Thyroid gland (tissue), 4 donors: ENCODE measurements around the gene SLC10A4.

Experiments
- CTCF ChIP-seq, 6 experiments: fragments of 200-600 bp in 3 of 6; fragments of 450-650 bp in 3 of 6; sonication (generic) in 3 of 6; IDR thresholded peaks; one replicate each; pipeline ENCODE4 v1.5.1; 2016 to 2019; ENCODE audit warnings: antibody characterized with exemption in 6 of 6, mild to moderate bottlenecking in 2 of 6, inconsistent platforms in 1 of 6, moderate library complexity in 1 of 6
- POLR2A ChIP-seq, 2 donors: fragments of 450-650 bp; IDR thresholded peaks; one replicate each; pipeline ENCODE4 v1.6.1; 2017; ENCODE audit warnings: antibody characterized with exemption in 2 of 2, mild to moderate bottlenecking in 2 of 2, moderate library complexity in 1 of 2

GRCh38 chr4:48538358-48538757, 55.2 kb downstream of the SLC10A4 start:
- no peak for TF ChIP-seq CTCF (IDR thresholded peaks at IDR 0.05)
- TF ChIP-seq POLR2A (IDR thresholded peaks at IDR 0.05): no peak
